HG02870 (cell line): ENCODE results near the gene RPP25.
A peak's percentile ranks its signal among the peaks of the same experiment; 100 is the strongest.
"Not testable (repeated sequence)": the region's sequence is repeated elsewhere in the genome, so short reads cannot be mapped to it uniquely, and the experiment has no call there.

Source experiments
- ATAC-seq: cut with Tn5 transposase; IDR thresholded peaks from one replicate; pipeline ENCODE4 v1.9.1; 2021; ENCODE audit warnings: mild to moderate bottlenecking, moderate library complexity; ENCODE audit not compliant: unreplicated experiment

RPP25 gene

GRCh38 chr15:74924525-74924924, 32.0 kb downstream of the RPP25 start:
- ATAC-seq: no peak

DNA sequence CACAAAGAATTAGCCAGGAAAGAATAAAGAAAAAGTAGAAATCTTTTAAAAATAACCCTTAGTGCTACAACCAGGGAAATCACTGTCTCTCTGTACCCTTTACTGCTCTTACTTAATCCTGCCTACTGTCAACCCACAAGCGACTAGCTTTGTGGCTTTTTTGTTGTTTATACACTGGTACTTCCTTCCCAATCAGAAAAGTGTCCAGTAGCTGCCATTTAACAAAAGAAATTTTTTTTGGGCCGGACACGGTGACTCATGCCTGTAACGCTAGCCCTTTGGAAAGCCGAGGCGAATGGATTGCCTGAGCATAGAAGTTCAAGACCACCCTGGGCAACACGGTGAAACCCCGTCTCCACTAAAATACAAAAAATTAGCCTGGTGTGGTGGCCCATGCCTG, 36.1 kb downstream of the RPP25 start:
- no peak for ATAC-seq

- no peak for ATAC-seq
Measured at GRCh38 chr15:74917676-74918075, 38.9 kb downstream of the RPP25 start.

DNA sequence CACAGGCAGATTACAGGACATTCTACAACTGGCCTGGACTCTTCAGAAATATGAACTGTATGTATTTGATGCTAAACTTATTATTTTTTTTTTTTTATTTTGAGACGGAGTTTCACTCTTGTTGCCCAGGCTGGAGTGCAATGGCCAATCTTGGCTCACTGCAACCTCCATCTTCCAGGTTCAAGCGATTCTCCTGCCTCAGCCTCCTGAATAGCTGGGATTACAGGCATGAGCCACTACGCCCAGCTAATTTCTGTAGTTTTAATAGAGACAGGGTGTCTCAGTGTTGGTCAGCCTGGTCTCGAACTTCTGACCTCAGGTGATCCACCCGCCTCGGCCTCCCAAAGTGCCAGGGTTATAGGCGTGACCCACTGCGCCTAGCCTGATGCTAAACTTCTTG, 42.8 kb downstream of the RPP25 start:
- ATAC-seq: not testable (repeated sequence)

DNA sequence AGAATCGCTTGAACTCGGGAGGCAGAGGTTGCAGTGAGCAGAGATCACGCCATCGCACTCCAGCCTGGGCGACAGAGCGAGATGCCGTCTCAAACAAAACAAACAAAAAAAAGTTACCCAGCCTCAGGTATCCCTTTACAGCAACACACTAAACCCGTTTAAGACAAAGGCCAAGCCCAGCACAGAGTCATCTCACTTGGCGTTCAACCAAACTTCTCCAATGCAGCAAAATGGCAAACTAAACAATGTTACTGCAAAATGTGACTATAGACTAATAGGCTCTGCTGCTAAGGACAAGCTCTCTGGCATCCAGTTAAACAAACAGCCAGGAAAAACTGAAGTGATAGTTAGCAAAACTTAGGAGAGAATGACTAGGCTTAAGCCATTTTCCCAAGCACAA, 43.5 kb downstream of the RPP25 start:
- ATAC-seq: no peak

DNA sequence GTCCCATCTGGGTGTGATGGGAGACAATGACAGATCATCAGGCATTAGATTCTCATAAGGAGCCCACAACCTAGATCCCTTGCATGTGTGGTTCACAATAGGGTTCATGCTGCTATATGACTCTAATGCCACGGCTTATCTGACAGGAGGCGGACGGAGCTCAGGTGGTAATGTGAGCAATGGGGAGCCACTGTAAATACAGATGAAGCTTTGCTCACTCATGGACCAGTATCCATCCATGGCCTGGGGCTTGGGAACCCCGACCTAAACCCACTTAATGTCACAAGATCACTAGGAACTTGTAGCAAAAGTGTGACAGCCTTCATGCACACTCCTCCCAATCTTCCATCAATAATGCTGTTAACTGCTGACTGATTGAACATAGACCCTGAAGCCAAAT, 47.9 kb downstream of the RPP25 start:
- no peak for ATAC-seq

GRCh38 chr15:74907163-74907870, 49.3 kb downstream of the RPP25 start:
- no peak for ATAC-seq

DNA sequence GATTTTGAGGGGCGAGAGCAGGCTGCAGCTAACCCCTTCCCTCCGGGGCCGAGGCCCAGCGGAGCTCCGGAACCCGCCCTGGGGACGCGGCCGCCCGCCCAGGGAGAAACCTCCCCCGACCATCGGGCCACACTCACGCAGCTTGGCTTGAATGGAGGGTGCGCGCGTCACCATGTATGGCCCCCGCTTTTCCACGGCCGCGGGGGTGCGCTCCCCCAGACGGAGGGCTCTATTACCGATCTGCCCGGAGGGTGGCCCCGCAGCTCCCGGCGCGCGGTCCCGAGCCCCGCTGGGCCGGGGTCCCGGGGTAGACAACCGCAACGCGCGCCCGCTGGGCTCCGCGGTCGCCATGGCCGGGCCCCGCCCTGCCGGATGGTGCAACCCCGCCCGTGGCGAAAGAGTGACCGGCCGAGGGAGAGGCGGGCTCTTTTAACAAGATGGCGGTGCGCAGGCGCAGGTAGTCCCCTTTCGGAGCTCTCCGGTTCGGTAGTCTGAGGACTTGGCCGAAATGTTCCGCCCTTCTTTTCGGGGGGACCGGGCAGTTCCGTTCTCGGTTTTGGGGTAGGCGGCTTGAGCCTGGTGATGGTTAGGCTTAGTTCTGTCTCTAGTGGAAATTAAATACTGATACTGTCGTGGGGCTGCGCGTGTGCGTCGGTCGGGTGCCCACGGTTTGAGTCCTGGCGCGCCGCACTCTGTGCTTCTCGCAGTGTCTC, 50.0 kb downstream of the RPP25 start, which contains the start of gene FAM219B:
FAM219B (minus strand) TSS at position 402 of the 713 bp plus-strand sequence; CDS start at position 351, 51 bp downstream.
- ATAC-seq: peak; percentile 92

GRCh38 chr15:74906067-74906449, 50.5 kb downstream of the RPP25 start:
- peak; percentile 18 for ATAC-seq
